Heart left ventricle (tissue), 13 donors: ENCODE measurements around the gene PHEX.

ENCODE experiments used
- CTCF ChIP-seq, 12 donors: fragments of 200-600 bp; sonication (generic) in 4 of 12; IDR thresholded peaks; one replicate each; pipeline versions ENCODE4 v1.5.0 to v1.8.0; 2018 to 2022; ENCODE audit warnings: antibody characterized with exemption in 12 of 12, mild to moderate bottlenecking in 5 of 12
- POLR2A ChIP-seq, 2 donors: fragments of 450-650 bp; IDR thresholded peaks; one replicate each; pipeline ENCODE4 v1.6.1; 2017; ENCODE audit warnings: antibody characterized with exemption in 2 of 2, mild to moderate bottlenecking in 2 of 2, moderate library complexity in 2 of 2
- donor health status: ischemic (EF 13 %, LVEDD 7.1; RV severe dilation, severe dysfunction).
- donor health status: DM: no; HTN: yes; CAD: no.
- donor health status: DM: no; HTN: no; CAD: no.
- donor health status: ischemic (EF 25% LVEDD 6.9; RV normal size, moderate dysfunction).
- donor health status: ischemic (EF 25% LVEDD 5.7; RV mildly dilated, moderate dysfunction).
- donor health status: ischemic (EF 35%, LVEDD 5.7; RV mildly dilated, moderate dysfunction).
- donor health status: nonischemic (EF 11% LVEDD 7.7; RV severe dilation, severe dysfunction).
- donor health status: DM: yes; HTN: yes; CAD: no.
- donor health status: PGD.
- donor health status: ischemic (EF 29% LVEDD 5.4; RV normal size, mild dysfunction).
- donor health status: nonischemic (EF 23%, LVEDD 6.1; RV moderate dilation, normal function).

GRCh38 chrX:22117633-22118032, 85.5 kb downstream of the PHEX start:
- no peak for TF ChIP-seq CTCF (IDR thresholded peaks at IDR 0.05)
- no peak for TF ChIP-seq POLR2A (IDR thresholded peaks at IDR 0.05)
